ENCODE data around the gene FBXO34.

Gene FBXO34, protein sequence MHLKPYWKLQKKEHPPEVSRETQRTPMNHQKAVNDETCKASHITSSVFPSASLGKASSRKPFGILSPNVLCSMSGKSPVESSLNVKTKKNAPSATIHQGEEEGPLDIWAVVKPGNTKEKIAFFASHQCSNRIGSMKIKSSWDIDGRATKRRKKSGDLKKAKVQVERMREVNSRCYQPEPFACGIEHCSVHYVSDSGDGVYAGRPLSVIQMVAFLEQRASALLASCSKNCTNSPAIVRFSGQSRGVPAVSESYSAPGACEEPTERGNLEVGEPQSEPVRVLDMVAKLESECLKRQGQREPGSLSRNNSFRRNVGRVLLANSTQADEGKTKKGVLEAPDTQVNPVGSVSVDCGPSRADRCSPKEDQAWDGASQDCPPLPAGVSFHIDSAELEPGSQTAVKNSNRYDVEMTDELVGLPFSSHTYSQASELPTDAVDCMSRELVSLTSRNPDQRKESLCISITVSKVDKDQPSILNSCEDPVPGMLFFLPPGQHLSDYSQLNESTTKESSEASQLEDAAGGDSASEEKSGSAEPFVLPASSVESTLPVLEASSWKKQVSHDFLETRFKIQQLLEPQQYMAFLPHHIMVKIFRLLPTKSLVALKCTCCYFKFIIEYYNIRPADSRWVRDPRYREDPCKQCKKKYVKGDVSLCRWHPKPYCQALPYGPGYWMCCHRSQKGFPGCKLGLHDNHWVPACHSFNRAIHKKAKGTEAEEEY

DNA sequence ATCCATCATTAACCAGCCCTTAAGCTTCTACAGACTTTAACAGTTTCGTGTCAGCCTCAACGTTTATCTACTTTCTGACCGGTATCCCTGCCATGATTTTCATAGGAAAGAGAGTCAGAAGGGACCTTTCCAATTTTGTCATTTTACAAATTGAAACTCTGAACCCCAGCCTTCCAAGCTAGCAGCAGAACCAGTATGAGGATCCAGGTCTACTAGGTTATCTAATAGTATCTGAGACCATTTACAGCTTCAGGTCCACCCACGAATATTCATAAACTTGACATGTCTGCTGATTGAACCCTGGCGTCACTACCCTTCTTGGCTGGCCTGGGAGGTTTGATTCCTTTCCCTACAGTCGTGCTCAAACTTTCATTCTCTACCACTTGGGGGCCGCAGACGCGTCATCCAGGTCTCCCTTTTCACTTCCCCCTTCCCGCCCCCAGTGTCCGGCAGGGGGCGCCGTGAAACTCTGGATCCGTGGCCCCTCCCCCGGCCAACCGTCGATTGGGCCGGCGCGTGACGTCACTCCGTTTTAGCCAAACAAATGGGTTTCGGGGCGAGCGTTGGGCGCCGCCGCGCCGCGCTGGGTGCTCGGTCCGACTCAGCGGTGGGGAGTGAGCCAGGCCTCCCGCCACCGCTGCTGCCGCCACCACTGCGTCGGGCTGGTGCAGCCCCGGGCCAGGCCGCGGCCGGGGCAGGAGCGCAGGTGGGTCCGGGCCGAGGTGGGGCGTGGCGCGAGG lies at the start of gene FBXO34:
FBXO34 (plus strand) TSS at position 590 of the 740 bp plus-strand sequence. CDS start 78,970 bp downstream, outside the sequence.
- peak; percentile 96 to 97 for DNase-seq (ENCODE audit: low read depth in 2 of 2)

DNA sequence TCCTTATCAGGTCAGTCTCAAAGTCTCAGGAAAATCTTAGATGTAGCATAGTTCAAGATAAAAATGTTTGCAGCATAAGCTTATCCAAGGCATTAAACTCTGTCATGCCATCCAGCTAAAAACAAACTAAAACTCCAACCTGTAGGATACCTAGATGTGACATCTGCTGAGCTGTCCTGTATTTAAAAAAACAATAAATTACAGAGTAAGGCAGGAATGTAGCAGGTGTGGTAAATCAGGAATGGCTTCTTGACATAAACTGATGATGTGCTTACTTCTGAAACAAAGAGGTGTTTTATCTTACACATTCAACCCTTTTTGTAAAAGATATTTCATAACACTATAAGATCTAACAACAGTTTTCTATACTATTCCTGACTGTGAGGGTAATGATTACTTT lies 49.3 kb upstream of the FBXO34 start:
- DNase-seq (ENCODE audit: low read depth in 2 of 2): no peak

DNA sequence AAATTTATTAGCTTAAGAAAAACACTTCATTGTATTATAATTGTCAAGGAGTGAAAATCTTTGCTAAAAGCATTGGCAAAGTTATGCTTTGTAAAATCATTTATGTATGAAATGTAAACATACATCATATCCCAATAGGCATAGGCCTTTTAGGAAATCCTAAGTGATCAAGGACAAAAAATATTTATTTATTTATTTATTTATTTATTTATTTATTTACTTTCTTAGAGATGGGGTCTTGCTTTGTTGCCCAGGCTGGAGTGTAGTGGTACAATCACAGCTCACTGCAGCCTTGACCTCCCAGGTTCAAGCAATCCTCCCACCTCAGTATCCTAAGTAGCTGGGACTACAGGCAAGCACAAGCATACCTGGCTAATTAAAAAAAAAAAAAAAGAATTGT lies 47.9 kb upstream of the FBXO34 start:
- DNase-seq (ENCODE audit: low read depth in 2 of 2): no peak

DNA sequence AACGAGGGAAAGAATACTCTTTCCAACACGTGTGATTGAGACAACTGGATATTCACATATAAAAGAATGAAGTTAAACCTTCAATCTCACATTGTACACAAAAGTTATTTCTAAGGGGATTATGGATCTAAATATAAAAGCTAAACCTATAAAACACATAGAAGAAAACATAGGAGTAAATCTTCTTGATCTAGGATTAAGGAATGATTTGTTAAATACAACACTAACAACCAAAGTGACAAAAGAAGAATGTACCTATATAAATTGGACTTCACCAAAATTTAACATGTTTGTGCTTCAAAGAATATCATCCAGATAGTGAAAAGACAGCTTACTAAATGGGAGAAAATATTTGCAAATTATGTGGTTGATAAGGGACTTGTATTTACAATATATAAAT lies 43.0 kb upstream of the FBXO34 start:
- no peak for DNase-seq (ENCODE audit: low read depth in 2 of 2)

DNA sequence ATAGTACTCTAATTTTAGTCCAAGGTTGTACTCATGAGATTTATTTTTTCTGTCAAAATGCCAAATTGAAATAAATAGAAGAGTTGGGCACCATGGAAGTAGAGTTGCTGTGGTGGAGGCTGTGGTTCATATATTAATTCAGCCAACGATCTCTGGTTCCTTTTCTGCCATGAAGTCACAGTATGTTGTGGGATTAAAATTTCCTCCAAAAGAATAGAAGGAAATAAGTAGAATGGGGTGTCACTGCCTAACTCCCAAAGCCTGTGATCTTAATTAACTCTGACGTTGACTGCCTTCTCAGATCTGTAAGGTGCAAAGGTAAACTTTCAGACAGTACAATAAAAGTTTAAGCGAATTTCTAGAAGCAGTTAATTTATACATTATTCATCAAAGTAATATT lies 37.6 kb upstream of the FBXO34 start:
- DNase-seq (ENCODE audit: low read depth in 2 of 2): no peak

DNA sequence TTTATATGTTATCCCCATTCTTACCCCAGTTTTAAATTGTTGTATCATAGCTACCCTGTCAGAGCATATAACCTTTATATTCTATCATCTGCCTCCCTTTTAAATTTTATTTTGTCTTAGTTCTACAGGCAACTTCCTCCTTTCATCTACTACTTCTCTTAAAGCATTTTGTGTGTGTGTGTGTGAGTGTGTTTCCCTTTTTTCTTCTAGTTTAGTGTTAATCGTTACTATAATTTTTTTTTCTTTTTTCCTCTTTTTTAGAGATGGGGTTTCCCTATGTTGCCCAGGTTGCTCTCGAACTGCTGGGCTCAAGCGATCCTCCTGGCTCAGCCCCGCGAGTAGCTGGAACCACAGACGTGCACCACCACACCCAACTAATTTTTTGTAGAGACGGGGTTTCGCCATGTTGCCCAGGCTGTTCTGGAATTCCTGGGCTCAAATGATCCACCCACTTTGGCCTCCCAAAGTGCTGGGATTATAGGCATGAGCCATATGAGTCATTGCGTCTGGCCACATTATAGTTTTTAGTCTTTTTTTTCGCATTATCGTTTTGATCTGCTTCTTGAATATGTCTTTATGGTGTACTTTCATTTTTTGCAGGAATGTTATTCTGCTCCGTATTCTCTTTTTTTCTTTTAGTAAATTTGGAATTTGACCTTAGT lies 33.1 kb upstream of the FBXO34 start:
- no peak for DNase-seq (ENCODE audit: low read depth in 2 of 2)

DNA sequence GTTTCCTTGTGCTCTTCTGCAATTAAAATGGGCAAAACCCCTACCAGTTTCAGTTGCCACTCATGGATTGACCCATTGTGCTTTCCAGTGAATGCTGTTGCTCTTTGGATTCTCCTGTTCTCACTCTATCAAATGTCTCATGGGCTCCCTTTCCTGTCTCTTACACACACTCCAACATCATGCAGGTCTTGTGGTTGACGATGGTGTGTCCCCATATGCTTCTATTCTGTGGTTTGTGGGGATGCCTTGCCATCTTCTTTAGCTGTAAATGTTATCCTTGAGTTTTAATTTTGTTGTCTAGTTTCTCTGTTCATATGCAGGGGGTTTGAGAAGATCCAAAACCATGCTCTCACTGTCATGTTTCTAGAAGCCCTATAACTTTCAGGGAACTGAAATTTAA lies 31.9 kb upstream of the FBXO34 start:
- DNase-seq (ENCODE audit: low read depth in 2 of 2): no peak

DNA sequence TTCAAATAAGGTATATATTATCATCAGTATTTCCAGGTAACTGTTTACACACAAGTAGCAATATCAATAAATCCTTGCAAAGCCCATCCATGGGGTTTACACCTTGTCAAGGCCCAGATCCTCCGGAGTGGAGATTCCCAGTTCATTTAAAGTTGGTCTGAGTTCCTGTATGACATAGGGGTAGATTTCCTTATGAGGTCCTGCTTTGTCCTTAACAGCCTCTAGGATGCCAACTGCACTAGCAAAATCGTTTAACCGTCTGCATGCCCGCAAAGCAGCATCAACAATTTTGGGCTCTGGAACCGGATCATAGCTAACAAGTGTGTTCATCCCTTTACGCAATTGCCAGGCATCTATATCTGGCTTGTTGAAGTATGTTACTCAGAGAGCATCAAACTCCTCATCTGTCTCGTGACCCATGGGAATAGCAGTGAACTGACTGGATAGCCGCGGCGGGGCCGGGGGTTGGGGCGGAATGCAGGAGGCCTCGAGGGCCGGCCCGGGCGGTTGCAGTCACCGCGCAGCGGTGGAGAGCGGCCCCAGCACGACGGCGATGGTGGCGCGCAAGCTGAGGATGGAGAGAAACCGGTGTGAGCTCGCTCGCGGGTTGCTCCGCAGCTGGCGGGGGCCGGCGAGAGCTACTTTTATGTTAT lies 30.6 kb upstream of the FBXO34 start:
- no peak for DNase-seq (ENCODE audit: low read depth in 2 of 2)

DNA sequence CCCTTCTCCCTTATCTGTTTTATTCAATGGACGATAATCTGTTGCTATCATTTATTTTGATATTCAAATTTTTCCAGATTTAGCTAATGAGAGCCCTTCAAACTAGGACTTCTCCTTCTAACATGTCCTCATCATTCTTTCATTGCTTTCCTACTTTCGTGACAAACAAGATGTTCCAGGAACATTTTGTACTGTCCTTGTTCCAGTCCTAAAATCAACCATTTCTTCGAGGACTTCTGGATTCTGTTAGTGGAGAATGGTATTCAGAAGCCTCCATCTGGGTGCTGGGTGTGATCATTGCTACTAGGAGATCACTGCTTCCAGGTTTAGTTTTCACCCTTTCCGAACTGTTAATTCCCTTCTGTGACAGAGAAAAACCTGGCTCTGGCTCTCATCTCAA lies 29.5 kb upstream of the FBXO34 start:
- DNase-seq (ENCODE audit: low read depth in 2 of 2): no peak

DNA sequence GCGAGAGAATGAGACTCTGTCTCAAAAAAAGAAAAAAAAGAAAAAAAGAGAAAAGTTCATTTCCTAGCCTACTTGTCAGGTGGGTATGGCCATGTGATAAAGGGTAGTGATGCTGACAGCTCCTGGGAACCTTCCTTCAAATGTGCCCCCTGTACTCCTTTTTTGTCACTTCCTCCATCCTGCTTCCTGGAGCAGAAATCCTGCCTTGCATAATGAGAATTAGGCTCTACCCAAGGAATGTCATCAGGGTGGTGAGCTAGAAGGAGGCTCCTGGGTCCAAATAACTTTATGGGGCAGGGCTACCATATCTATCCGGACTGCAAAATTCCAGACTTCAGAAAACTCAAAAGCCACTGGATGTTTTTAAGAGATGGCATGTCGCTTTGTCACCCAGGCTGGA lies 27.8 kb upstream of the FBXO34 start:
- DNase-seq (ENCODE audit: low read depth in 2 of 2): no peak

DNA sequence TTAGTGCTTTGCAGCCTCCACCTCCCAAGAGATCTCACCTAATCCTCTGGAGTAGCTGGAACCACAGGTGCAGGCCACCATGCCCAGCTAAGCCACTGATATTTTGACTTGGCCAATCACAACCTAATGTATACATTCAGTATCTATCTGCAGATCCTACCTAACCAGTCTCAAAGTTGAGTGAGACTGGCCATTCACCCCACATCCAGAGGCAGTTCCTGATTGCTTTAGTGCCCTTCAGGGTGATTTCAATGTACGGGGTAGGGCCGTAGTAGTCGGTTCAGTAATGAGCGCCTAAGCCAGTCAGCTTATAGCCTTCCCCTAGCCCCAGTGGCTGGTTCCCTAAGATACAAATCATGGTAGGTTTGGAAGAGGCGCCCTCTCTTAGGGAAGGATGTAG lies 27.4 kb upstream of the FBXO34 start:
- no peak for DNase-seq (ENCODE audit: low read depth in 2 of 2)

DNA sequence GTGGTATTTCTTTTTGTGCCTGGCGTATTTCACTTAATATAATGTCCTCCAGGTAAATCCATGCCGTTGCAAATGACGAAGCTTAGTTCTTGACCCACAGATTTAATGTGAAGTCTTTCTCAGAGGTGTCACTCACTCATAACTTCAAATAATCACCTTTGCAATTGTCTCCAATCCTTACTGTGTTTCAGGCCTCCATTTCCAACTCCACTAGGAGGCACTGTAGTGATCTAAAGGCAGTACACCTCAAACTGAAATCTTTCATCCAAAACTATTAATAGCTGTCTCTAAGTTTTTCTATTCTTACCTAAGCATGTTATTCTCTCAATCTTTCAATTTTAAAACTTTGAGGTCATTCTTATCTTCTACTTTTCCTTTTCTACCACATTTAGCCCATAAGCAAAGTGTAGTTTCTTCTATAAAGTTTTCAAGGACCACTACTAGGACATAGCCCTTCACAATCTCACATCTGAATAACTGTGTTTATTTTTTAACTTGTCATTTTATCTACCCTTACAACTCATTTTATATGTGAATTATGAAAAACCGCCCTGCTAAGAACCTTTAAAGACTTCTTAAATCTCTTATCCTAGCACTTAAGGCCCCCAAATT lies 25.5 kb upstream of the FBXO34 start:
- no peak for DNase-seq (ENCODE audit: low read depth in 2 of 2)

DNA sequence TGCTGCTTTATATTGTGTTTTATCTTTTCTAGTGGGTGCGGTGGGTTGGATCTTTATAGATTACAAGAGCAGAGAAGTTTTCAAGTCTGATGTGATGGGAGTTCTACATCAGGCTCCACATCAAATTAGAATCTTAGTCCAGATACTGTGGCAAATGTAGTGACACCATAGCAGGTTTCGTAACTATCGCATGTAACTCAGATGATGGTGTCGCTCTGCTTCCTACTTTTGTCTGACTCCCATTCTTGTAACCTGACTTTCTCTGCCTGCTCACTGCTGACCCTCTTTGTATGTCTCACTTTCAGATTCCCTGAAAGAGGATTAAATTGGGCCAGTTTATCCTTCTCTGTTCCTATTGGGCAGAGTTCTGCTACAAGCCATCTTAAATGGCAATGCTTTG lies 22.8 kb upstream of the FBXO34 start:
- DNase-seq (ENCODE audit: low read depth in 2 of 2): no peak

DNA sequence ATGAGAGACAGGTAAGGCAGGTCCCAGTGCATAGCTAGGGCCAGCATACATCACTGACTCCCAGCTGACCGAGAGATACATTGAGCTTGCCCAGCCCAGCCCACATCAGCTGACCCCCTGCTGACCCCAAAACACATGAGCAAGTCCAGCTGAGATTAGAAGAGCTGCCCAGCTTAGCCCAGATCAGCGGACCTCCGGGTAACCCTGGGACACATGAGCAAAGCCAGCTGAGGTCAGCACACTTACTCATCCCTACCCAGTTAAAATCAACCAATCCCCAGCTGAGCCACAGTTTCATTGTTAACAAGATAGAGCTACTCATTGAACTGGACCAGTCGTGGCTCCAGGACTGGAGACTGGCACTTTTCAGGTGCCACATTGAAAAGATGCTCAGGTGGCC lies 21.8 kb upstream of the FBXO34 start:
- DNase-seq (ENCODE audit: low read depth in 2 of 2): no peak

DNA sequence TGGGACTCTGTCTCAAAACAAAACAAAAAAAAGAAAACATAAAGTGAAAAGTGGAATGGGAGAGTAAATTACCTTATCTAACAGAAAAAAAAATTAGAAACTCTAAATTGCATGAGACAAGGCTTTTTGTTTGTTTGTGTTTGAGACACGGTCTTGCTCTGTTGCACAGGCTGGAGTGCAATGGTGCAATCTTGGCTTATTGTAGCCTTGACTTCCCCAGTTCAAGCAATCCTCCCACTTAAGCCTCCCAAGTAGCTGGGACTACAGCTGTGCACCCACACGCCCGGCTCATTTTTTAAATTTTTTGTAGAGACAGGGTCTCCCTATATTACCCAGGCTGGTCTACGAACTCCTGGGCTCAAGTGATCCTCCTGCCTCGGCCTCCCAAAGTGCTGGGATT lies 17.9 kb upstream of the FBXO34 start:
- DNase-seq (ENCODE audit: low read depth in 2 of 2): no peak

DNA sequence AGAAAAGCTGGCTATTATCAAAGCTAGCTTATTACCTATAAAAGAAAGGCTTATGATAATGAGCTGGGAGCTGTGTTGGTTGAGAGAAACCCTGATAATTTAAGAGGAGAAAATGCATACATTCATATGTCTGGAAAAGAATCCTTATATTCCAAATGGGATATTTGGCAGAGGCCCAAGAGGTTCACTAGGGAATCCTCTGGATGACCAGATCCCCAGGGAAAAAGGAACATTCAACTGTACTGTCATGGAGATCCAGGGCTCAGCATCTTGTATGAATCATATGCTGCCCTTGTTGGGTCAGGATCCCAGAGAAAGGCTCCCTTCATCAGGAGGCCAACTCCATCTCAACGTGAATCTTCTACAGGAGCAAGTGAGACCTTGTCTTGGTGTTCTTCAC lies 16.6 kb upstream of the FBXO34 start:
- DNase-seq (ENCODE audit: low read depth in 2 of 2): no peak

DNA sequence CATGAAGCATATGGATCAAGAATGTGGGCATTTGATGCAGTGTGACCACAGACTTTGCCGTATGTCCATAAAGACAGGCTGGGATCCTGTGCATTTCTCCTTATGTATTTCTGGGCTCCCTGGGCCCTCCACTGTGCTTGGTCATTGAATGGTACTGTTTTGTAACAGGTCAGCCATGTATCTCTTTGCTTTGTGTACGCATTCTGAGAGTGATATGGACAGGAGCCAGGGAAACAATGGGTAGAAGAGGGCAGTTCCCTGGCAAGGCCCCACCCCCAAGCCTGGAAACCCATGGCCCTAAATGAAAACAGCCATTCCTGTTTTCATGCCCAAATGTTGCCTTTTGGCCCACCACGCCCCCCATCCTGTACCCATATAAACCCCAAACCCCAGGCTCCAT lies 15.2 kb upstream of the FBXO34 start:
- no peak for DNase-seq (ENCODE audit: low read depth in 2 of 2)

DNA sequence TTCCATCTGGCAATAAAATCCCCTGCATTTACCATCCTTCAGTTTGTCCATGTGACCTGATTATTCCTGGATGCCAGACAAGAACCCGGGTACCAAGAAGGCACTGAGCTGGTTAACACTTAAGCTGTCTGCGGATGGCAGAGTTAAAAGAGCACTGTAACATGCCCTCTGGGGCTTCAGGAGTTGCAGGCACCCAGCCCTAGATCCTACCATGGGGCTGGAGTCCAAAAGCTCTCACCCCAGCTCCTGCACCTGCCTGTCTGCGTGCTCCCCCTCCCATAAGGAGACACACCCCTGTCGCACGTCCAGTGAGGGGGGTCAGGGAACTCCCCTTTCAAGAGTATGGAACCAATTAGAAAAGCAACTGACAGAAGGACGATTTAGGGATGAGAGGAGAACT lies 14.6 kb upstream of the FBXO34 start:
- no peak for DNase-seq (ENCODE audit: low read depth in 2 of 2)

DNA sequence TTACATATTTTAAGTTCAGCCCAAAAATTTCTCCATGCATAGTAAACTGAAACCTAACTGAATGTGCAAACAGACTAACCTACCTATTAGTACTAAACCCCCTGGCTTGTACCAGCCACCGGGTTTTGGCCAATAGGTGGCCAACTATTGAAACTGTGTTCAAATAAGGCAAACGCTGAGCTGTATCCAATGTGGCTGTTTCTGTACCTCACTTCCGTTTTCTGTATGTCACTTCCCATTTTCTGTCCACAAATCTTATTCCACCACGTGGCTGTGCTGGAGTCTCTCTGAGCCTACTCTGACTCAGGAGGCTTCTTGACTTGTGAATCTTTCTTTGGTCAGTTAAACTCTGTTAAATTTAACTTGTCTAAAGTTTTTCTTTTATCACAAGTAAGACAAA lies 6.0 kb upstream of the FBXO34 start:
- no peak for DNase-seq (ENCODE audit: low read depth in 2 of 2)

DNA sequence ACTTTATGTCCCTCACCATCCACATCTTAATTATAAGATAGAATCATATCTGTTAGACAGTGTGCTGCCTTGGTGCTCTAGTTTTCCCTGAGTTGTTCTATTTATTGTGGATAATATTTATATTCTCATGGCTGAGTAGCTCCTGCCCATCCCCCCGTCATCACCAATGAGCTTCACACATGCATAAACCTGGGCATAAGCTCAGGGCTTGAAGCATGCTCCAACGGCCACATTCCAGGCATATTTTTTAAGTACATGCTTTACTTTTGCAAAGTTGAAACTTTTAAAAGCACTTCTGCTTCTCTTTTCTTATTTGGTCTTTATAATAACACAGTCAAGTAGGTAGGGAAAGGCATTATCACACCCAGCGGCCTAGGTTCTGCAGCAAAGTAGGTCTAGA lies 3.4 kb upstream of the FBXO34 start:
- no peak for DNase-seq (ENCODE audit: low read depth in 2 of 2)

Data from stimulated activated CD8-positive, alpha-beta memory T cell treated with anti-CD3 and anti-CD28 coated beads, Interleukin-15, amount 100 ng/mL, for 48 hours (primary cell).